ENCODE measurements around the gene MYBPC2.

GRCh38 chr19:50477751-50478515, 45.2 kb downstream of the MYBPC2 start:
- TF ChIP-seq EZH2phosphoT487 (IDR thresholded peaks at IDR 0.05; ENCODE audit: insufficient read depth, low read depth) (no peak), EZH2 (IDR thresholded peaks at IDR 0.05; ENCODE audit: insufficient read depth, poor library complexity, severe bottlenecking) (no peak)

Data from GM23248 (cell line).